Kidney epithelial cell (primary cell): ENCODE measurements around the gene SEPTIN5. TPM values are rescaled to one million over a fixed set of nuclear protein-coding genes. Genes with fewer than 3 reads are reported as not detected.

Source experiments
- DNase-seq: peaks from one replicate; pipeline ENCODE4 v3.0.0-alpha.2; 2010; ENCODE audit warnings: low read depth
- H3K27me3 ChIP-seq: 2 replicates; pipeline ENCODE4 v1.6.0; 2011; ENCODE audit warnings: low read length; ENCODE audit not compliant: control insufficient read depth, insufficient read depth
- H3K36me3 ChIP-seq: 2 replicates; pipeline ENCODE4 v1.5.1; 2011; ENCODE audit warnings: low read length; ENCODE audit not compliant: control insufficient read depth, insufficient read depth
- H3K4me3 ChIP-seq: 2 replicates; pipeline ENCODE4 v1.5.1; 2011; ENCODE audit warnings: low read depth, mild to moderate bottlenecking, control low read depth, low read length
- CTCF ChIP-seq: IDR thresholded peaks from 2 replicates; pipeline ENCODE4 v1.5.1; 2011; ENCODE audit warnings: mild to moderate bottlenecking, moderate library complexity, low read length, control low read depth, inconsistent platforms; ENCODE audit not compliant: insufficient read depth, poor library complexity, severe bottlenecking
- total RNA-seq: library from RNA; depleted of rRNA; stranded (reverse); fragments of >200 nt; gene quantifications from 2 replicates; pipeline ENCODE4 v1.2.3, GENCODE V29; 2015

The SEPTIN5 gene
- total RNA-seq, 1 donor from 2014 or later = 10.1 TPM

GRCh38 chr22:19740586-19740985, 26.3 kb downstream of the SEPTIN5 start:
- TF ChIP-seq CTCF = no peak

GRCh38 chr22:19741053-19741452, 26.8 kb downstream of the SEPTIN5 start:
- peaks cover 40% of the 10 kb centered on the region for H3K27me3 ChIP-seq
- DNase-seq = no peak
- TF ChIP-seq CTCF = no peak
- H3K4me3 ChIP-seq = no peak overlapping the region
- no peaks in the 10 kb centered on the region for H3K36me3 ChIP-seq

More at GRCh38 chr22:19740586-19740985, 26.3 kb downstream of the SEPTIN5 start:
- H3K4me3 ChIP-seq = no peak overlapping the region
- H3K36me3 ChIP-seq = no peaks in the 10 kb centered on the region
- no peak for DNase-seq
- peaks cover 43% of the 10 kb centered on the region for H3K27me3 ChIP-seq

GRCh38 chr22:19742160-19743066, 28.1 kb downstream of the SEPTIN5 start:
- no peak for DNase-seq
- Histone ChIP-seq H3K27me3 (peaks cover 30% of the 10 kb centered on the region), H3K36me3 (no peaks in the 10 kb centered on the region), H3K4me3 (no peak overlapping the region)
- TF ChIP-seq CTCF = no peak

GRCh38 chr22:19743081-19743480, 28.8 kb downstream of the SEPTIN5 start:
- H3K36me3 ChIP-seq = no peaks in the 10 kb centered on the region
- no peak for DNase-seq
- TF ChIP-seq CTCF = no peak
- peaks cover 31% of the 10 kb centered on the region for H3K27me3 ChIP-seq
- H3K4me3 ChIP-seq = no peak overlapping the region

GRCh38 chr22:19743651-19744050, 29.3 kb downstream of the SEPTIN5 start:
- Histone ChIP-seq H3K4me3 (no peak overlapping the region), H3K27me3 (peaks cover 31% of the 10 kb centered on the region), H3K36me3 (no peaks in the 10 kb centered on the region)
- no peak for TF ChIP-seq CTCF
- DNase-seq = no peak
